Psoas muscle (tissue), 8 donors: Measurements from ENCODE around the gene GPR157. TPM values are rescaled to one million over a fixed set of nuclear protein-coding genes. Genes with fewer than 3 reads are reported as not detected.
A peak's percentile ranks its signal among the peaks of the same experiment; 100 is the strongest.
"Not testable (repeated sequence)": the region's sequence is repeated elsewhere in the genome, so short reads cannot be mapped to it uniquely, and the experiment has no call there.

Experiments used
- ATAC-seq, 4 donors: fragments of 200-7000 bp; cut with Tn5 transposase; one replicate each; pipeline ENCODE4 v1.9.1; 2020; ENCODE audit warnings: moderate library complexity in 3 of 4, mild to moderate bottlenecking in 2 of 4
- DNase-seq, 2 donors: peaks; one replicate each; pipeline ENCODE4 v3.0.0-alpha.2; 2020
- H3K27ac ChIP-seq: fragments of 200-600 bp; one replicate; pipeline ENCODE4 v1.8.0; 2022
- H3K27me3 ChIP-seq, 3 donors: fragments of 200-600 bp in 1 of 3; one replicate each; pipeline versions ENCODE4 v1.6.1 to v1.8.0; 2013 to 2022; ENCODE audit warnings: low read length in 2 of 3, mild to moderate bottlenecking in 2 of 3, moderate library complexity in 1 of 3; ENCODE audit not compliant: insufficient read depth in 3 of 3
- H3K36me3 ChIP-seq, 2 donors: fragments of 200-600 bp in 1 of 2; one replicate each; pipeline versions ENCODE4 v1.6.1 to v1.8.0; 2013 to 2022; ENCODE audit warnings: low read depth in 1 of 2, mild to moderate bottlenecking in 1 of 2, moderate library complexity in 1 of 2; ENCODE audit not compliant: insufficient read depth in 1 of 2
- H3K4me1 ChIP-seq: fragments of 200-600 bp; one replicate; pipeline ENCODE4 v1.8.0; 2022
- H3K4me3 ChIP-seq: fragments of 200-600 bp; one replicate; pipeline ENCODE4 v1.8.0; 2022; ENCODE audit warnings: mild to moderate bottlenecking
- H3K9me3 ChIP-seq: fragments of 200-600 bp; one replicate; pipeline ENCODE4 v1.8.0; 2022
- WGBS, 3 donors: extraction: QIAGEN DNeasy Blood & Tissue Kit; methylation state at CpG; one replicate each; pipeline versions ENCODE4 v1.1.6 to v1.1.7; 2013; 5-methylcytosine and 5-hydroxymethylcytosine counted together
- intact Hi-C, 2 donors: fragments of 100-400 bp; cut with DNase I; formaldehyde crosslinking; loops; one replicate each; pipeline versions ENCODE4 v1.11.0 to v1.14.2; 2022
- polyA plus RNA-seq, 3 donors: library from polyadenylated mRNA; stranded (reverse); fragments of 200-250 nt; gene quantifications; one replicate each; pipeline ENCODE4 v1.2.3, GENCODE V29; 2013
- total RNA-seq, 4 donors: library from RNA; stranded (reverse); fragmentation: NEBNext Ultra II Directional in 2 of 4; extraction: Animal tissue kit (Norgen Biotek cat#: 25700) in 2 of 4; gene quantifications; one replicate each; pipeline versions ENCODE4 v1.2.1 to v1.2.4, GENCODE V29; 2021 to 2023
- TF ChIP-seq, protein P1 (sequence below): fragments of 200-600 bp; IDR thresholded peaks from one replicate; pipeline ENCODE4 v1.8.0; 2022; ENCODE audit warnings: antibody characterized with exemption
- donor health status: healthy with polysubstance abuse.
- donor health status: DM: no; HTN: no; CAD: no; lungs with moderate emphysema.
- donor health status: Bipolar disorder and iron deficiency.
- donor health status: healthy.
- donor health status: DM: yes; HTN: yes; CAD: no.
- donor health status: DM: no; HTN: no; CAD: no.
- donor health status: DM: no; HTN: no; CAD: no.
- donor health status: DM: yes; HTN: yes; CAD: no.

The GPR157 gene
- total and polyA plus RNA-seq, 7 donors: 11.6 to 49.5 (median 21.6) TPM

- no peaks in the 10 kb centered on the region for H3K36me3 ChIP-seq
- H3K4me3 ChIP-seq: peak overlapping the region; percentile 87
- 14 to 26% (median 20%) methylated on average over 16 of the region's 16 CpGs for WGBS, 3 donors
- peaks cover 38% of the 10 kb centered on the region for H3K4me1 ChIP-seq
- peak overlapping the region; percentile 93 for H3K27ac ChIP-seq
- TF ChIP-seq, protein P1, sequence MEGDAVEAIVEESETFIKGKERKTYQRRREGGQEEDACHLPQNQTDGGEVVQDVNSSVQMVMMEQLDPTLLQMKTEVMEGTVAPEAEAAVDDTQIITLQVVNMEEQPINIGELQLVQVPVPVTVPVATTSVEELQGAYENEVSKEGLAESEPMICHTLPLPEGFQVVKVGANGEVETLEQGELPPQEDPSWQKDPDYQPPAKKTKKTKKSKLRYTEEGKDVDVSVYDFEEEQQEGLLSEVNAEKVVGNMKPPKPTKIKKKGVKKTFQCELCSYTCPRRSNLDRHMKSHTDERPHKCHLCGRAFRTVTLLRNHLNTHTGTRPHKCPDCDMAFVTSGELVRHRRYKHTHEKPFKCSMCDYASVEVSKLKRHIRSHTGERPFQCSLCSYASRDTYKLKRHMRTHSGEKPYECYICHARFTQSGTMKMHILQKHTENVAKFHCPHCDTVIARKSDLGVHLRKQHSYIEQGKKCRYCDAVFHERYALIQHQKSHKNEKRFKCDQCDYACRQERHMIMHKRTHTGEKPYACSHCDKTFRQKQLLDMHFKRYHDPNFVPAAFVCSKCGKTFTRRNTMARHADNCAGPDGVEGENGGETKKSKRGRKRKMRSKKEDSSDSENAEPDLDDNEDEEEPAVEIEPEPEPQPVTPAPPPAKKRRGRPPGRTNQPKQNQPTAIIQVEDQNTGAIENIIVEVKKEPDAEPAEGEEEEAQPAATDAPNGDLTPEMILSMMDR: no peak
- no peaks in the 10 kb centered on the region for H3K27me3 ChIP-seq
- intact Hi-C loops: loop anchor here in 1 of 2 donors (5.0 kb wide), 1 partner anchor 104 kb away; the partner anchor contains the start of gene H6PD
- DNase-seq (peak; percentile 60 to 83), ATAC-seq (peak; percentile 59 to 75 (median 66))
- H3K9me3 ChIP-seq: no peaks in the 10 kb centered on the region
Observed at GRCh38 chr1:9128166-9128519, 759 bp downstream of the GPR157 start.

- intact Hi-C loops: loop anchor here in 1 of 2 donors (5.0 kb wide), 1 partner anchor 105 kb away; the partner anchor contains the start of gene H6PD
- Histone ChIP-seq H3K4me3 (peak overlapping the region; percentile 87), H3K4me1 (peaks cover 41% of the 10 kb centered on the region), H3K27ac (peak overlapping the region; percentile 93), H3K36me3 (no peaks in the 10 kb centered on the region), H3K27me3 (no peaks in the 10 kb centered on the region), H3K9me3 (no peaks in the 10 kb centered on the region)
- 21 to 52% (median 24%) methylated on average over 19 of the region's 19 CpGs for WGBS, 3 donors
- TF ChIP-seq, protein P1: no peak
- DNase-seq: peak; percentile 37 to 63
- peak in 3 of 4 donors; percentile 30 to 45 (median 31) for ATAC-seq
Observed at GRCh38 chr1:9127395-9128165, 1.3 kb downstream of the GPR157 start.

DNA sequence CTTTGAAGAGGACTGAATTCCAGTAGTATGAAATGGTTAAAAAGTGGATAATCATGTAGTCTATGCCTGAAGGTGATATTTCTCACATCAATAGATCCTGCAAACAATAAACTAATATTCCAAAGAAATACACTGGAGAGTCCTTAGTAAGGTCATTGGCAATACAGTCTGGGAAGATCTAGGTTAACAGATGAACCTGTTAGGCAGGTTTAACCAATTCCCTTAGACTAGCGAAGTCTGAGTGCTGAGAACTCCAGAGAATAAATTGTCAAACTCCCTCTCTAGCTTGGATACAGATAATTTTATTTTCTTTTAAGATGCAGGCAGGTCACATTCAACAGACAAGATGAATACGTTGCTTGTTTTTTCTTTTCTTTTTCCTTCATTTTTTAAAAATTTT is 2.4 kb downstream of the GPR157 start:
- intact Hi-C loops: loop anchor here in 1 of 2 donors (5.0 kb wide), 1 partner anchor 106 kb away; the partner anchor contains the start of gene H6PD
- TF ChIP-seq, protein P1: no peak
- DNase-seq (no peak), ATAC-seq (no peak)
- Histone ChIP-seq H3K4me1 (peaks cover 44% of the 10 kb centered on the region), H3K36me3 (no peaks in the 10 kb centered on the region), H3K27ac (peak overlapping the region; percentile 93), H3K9me3 (no peaks in the 10 kb centered on the region), H3K4me3 (no peak overlapping the region), H3K27me3 (no peaks in the 10 kb centered on the region)
- 75 to 94% (median 80%) methylated on average over 2 of the region's 2 CpGs for WGBS, 3 donors

GRCh38 chr1:9125847-9126246 is 3.1 kb downstream of the GPR157 start:
- DNase-seq: peak; percentile 4 to 17
- intact Hi-C loops: loop anchor here in 1 of 2 donors (5.0 kb wide), 1 partner anchor 106 kb away; the partner anchor contains the start of gene H6PD
- 71 to 89% (median 76%) methylated on average over 9 of the region's 9 CpGs for WGBS, 3 donors
- not testable (repeated sequence) for H3K4me3 ChIP-seq, H3K27me3 ChIP-seq, H3K9me3 ChIP-seq, H3K36me3 ChIP-seq, ATAC-seq
- Histone ChIP-seq H3K4me1 (peaks cover 45% of the 10 kb centered on the region), H3K27ac (peak overlapping the region; percentile 93)

- WGBS, 3 donors: 63 to 84% (median 78%) methylated on average over 4 of the region's 4 CpGs
- DNase-seq (peak in 1 of 2 donors; percentile 0), ATAC-seq (no peak)
- no peak overlapping the region for H3K4me3 ChIP-seq
- H3K9me3 ChIP-seq: no peaks in the 10 kb centered on the region
- intact Hi-C loops: loop anchor here in 1 of 2 donors (5.0 kb wide), 1 partner anchor 107 kb away; the partner anchor contains the start of gene H6PD
- peaks cover 50% of the 10 kb centered on the region for H3K4me1 ChIP-seq
- no peaks in the 10 kb centered on the region for H3K36me3 ChIP-seq
- peak overlapping the region; percentile 93 for H3K27ac ChIP-seq
- H3K27me3 ChIP-seq: no peaks in the 10 kb centered on the region
- TF ChIP-seq, protein P1: no peak
Observed at GRCh38 chr1:9125325-9125724, 3.6 kb downstream of the GPR157 start.

GRCh38 chr1:9124389-9124788 is 4.5 kb downstream of the GPR157 start:
- peak in 1 of 2 donors; percentile 11 for DNase-seq
- ATAC-seq, H3K36me3 ChIP-seq, H3K27me3 ChIP-seq, intact Hi-C loops, H3K4me3 ChIP-seq, H3K9me3 ChIP-seq: not testable (repeated sequence)
- H3K4me1 ChIP-seq: peaks cover 57% of the 10 kb centered on the region
- 42 to 62% (median 43%) methylated on average over 5 of the region's 8 CpGs for WGBS, 3 donors
- peak overlapping the region; percentile 93 for H3K27ac ChIP-seq

DNA sequence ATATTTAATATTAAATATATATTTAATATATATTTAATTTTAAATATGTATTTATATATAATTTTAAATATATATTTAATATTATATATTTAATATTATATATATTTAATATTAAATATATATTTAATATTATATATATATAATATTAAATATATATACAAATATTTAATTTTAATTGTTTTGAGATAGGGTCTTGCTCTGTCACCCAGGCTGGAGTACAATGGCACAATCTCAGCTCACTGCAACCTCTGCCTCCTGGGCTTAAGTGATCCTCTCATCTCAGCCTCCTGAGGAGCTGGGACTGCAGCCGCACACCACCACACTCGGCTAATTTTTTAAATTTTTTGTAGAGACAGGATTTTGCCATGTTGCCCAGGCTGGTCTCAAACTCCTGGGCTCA is 5.2 kb downstream of the GPR157 start:
- peaks cover 58% of the 10 kb centered on the region for H3K4me1 ChIP-seq
- WGBS, 3 donors: 38 to 84% (median 41%) methylated on average over 2 of the region's 2 CpGs
- intact Hi-C loops, H3K36me3 ChIP-seq, H3K27me3 ChIP-seq, ATAC-seq, H3K4me3 ChIP-seq, H3K9me3 ChIP-seq: not testable (repeated sequence)
- peak overlapping the region; percentile 93 for H3K27ac ChIP-seq
- peak in 1 of 2 donors; percentile 24 for DNase-seq
